GM19467 (cell line): ENCODE measurements around the gene DPY19L2.
"Not testable (repeated sequence)": the region's sequence is repeated elsewhere in the genome, so short reads cannot be mapped to it uniquely, and the experiment has no call there.

Experiments
- ATAC-seq: cut with Tn5 transposase; IDR thresholded peaks from one replicate; pipeline ENCODE4 v1.9.1; 2021; ENCODE audit warnings: mild to moderate bottlenecking, moderate library complexity; ENCODE audit not compliant: unreplicated experiment

The DPY19L2 gene

GRCh38 chr12:63545298-63545916 lies 122.9 kb downstream of the DPY19L2 start:
- not testable (repeated sequence) for ATAC-seq

GRCh38 chr12:63538656-63539055 lies 129.6 kb downstream of the DPY19L2 start:
- not testable (repeated sequence) for ATAC-seq

- ATAC-seq = not testable (repeated sequence)
Measured at GRCh38 chr12:63537838-63538237, 130.5 kb downstream of the DPY19L2 start.

GRCh38 chr12:63529641-63530040 lies 138.7 kb downstream of the DPY19L2 start:
- ATAC-seq = not testable (repeated sequence)

- no peak for ATAC-seq
Measured at GRCh38 chr12:63525831-63526230, 142.5 kb downstream of the DPY19L2 start.

- ATAC-seq = no peak
Measured at GRCh38 chr12:63521706-63522105, 146.6 kb downstream of the DPY19L2 start.
